ENCODE measurements around the gene LTBP3.
"Not testable (repeated sequence)": the region's sequence is repeated elsewhere in the genome, so short reads cannot be mapped to it uniquely, and the experiment has no call there.

Gene LTBP3

GRCh38 chr11:65571420-65571819 is 13.3 kb upstream of the LTBP3 start:
- DNase-seq, result no peak

- DNase-seq, result peak; percentile 95
Observed at GRCh38 chr11:65569973-65570918, 12.1 kb upstream of the LTBP3 start, which contains the start of gene ZNRD2. Gene ZNRD2, plus strand, starts transcription at chr11:65570477. Its CDS starts 15 bp downstream, at chr11:65570492.

GRCh38 chr11:65569164-65569972 is 11.2 kb upstream of the LTBP3 start:
- peak; percentile 59 for DNase-seq

GRCh38 chr11:65565624-65566453 is 7.7 kb upstream of the LTBP3 start:
- DNase-seq, result no peak

GRCh38 chr11:65564879-65565559 is 6.9 kb upstream of the LTBP3 start:
- not testable (repeated sequence) for DNase-seq

- no peak for DNase-seq
Observed at GRCh38 chr11:65563601-65564000, 5.4 kb upstream of the LTBP3 start.

GRCh38 chr11:65562788-65563187 is 4.6 kb upstream of the LTBP3 start:
- DNase-seq, result no peak

GRCh38 chr11:65562020-65562419 is 3.9 kb upstream of the LTBP3 start:
- DNase-seq, result no peak

GRCh38 chr11:65560555-65561418 is 2.6 kb upstream of the LTBP3 start:
- DNase-seq, result no peak

- no peak for DNase-seq
Observed at GRCh38 chr11:65559951-65560537, 1.9 kb upstream of the LTBP3 start.

GRCh38 chr11:65559535-65559934 is 1.4 kb upstream of the LTBP3 start:
- DNase-seq, result no peak

- DNase-seq, result no peak
Observed at GRCh38 chr11:65558930-65559509, 861 bp upstream of the LTBP3 start.

GRCh38 chr11:65557280-65558001 is 718 bp downstream of the LTBP3 start:
- no peak for DNase-seq

GRCh38 chr11:65556470-65557279 is 1.5 kb downstream of the LTBP3 start:
- DNase-seq, result no peak

GRCh38 chr11:65555693-65556231 is 2.4 kb downstream of the LTBP3 start:
- DNase-seq, result no peak

- no peak for DNase-seq
Observed at GRCh38 chr11:65554842-65555430, 3.2 kb downstream of the LTBP3 start.

GRCh38 chr11:65554057-65554818 is 3.9 kb downstream of the LTBP3 start:
- DNase-seq, result no peak
